H1 (cell line): ENCODE measurements around the gene OVCH2. TPM values are rescaled to one million over a fixed set of nuclear protein-coding genes. Genes with fewer than 3 reads are reported as not detected.
A peak's percentile ranks its signal among the peaks of the same experiment; 100 is the strongest.

Experiments
- CTCF ChIA-PET: fragments of 300-600 bp; sonication (Branson Sonifier 250); formaldehyde crosslinking; loops from one replicate; lab custom pipeline; 2021; ENCODE audit not compliant: partially characterized antibody; lab: Charles Lee
- POLR2A ChIA-PET: fragments of 300-600 bp; sonication (Branson Sonifier 250); formaldehyde crosslinking; loops from one replicate; lab custom pipeline; 2021; ENCODE audit warnings: inconsistent platforms; ENCODE audit not compliant: partially characterized antibody; lab: Charles Lee
- DNase-seq, 2 experiments: peaks; one replicate each; pipeline versions ENCODE4 v3.0.0 to v3.0.0-alpha.2; 2010 to 2022; ENCODE audit warnings: low spot score in 2 of 2, low read depth in 1 of 2, mixed read lengths in 1 of 2
- FAIRE-seq: peaks from 2 replicates; lab custom pipeline; 2011; peaks lifted over from hg19 to GRCh38; lab: Jason Lieb, UNC
- H2AFZ ChIP-seq: 2 replicates; pipeline ENCODE4 v1.8.1; 2012; ENCODE audit warnings: low read length, inconsistent platforms
- H2AK5ac ChIP-seq: 2 replicates; pipeline ENCODE4 v1.6.1; 2013; ENCODE audit warnings: low read depth, low read length
- H2BK120ac ChIP-seq: replicated peaks from 2 replicates; pipeline ENCODE3; 2013; ENCODE audit warnings: low read depth, low read length, inconsistent platforms
- H2BK12ac ChIP-seq: 2 replicates; pipeline ENCODE4 v1.6.1; 2013; ENCODE audit warnings: low read depth, low read length
- H2BK15ac ChIP-seq: 2 replicates; pipeline ENCODE4 v1.6.1; 2013; ENCODE audit warnings: low read length
- H2BK20ac ChIP-seq: 2 replicates; pipeline ENCODE4 v1.6.1; 2013; ENCODE audit warnings: low read length
- H2BK5ac ChIP-seq: 2 replicates; pipeline ENCODE4 v1.6.1; 2013; ENCODE audit warnings: low read depth, low read length
- H3K14ac ChIP-seq: 2 replicates; pipeline ENCODE4 v1.6.1; 2013; ENCODE audit warnings: inconsistent platforms; ENCODE audit not compliant: insufficient read length
- H3K18ac ChIP-seq: 2 replicates; pipeline ENCODE4 v1.6.1; 2013; ENCODE audit warnings: low read length; ENCODE audit errors: extremely low read depth
- H3K23ac ChIP-seq: 2 replicates; pipeline ENCODE4 v1.6.1; 2013; ENCODE audit warnings: inconsistent platforms; ENCODE audit not compliant: insufficient read length
- H3K23me2 ChIP-seq: 2 replicates; pipeline ENCODE4 v1.6.1; 2013; ENCODE audit warnings: low read depth, low read length
- H3K27ac ChIP-seq: 2 replicates; pipeline ENCODE4 v1.6.1; 2011; ENCODE audit warnings: low read depth, low read length, inconsistent platforms
- H3K27me3 ChIP-seq, 4 experiments: replicated peaks in 1 of 4; 1 replicate in 1 of 4; 2 replicates in 3 of 4; pipeline versions ENCODE4 v1.6.1 to v1.8.1; 2011 to 2013; ENCODE audit warnings: low read length in 3 of 4, mild to moderate bottlenecking in 3 of 4, inconsistent platforms in 2 of 4, mixed read lengths in 2 of 4, moderate library complexity in 1 of 4; ENCODE audit not compliant: control insufficient read depth in 3 of 4, insufficient read depth in 3 of 4; ENCODE audit errors: extremely low read depth in 1 of 4
- H3K36me3 ChIP-seq, 4 experiments: 2 replicates each; pipeline versions ENCODE4 v1.6.1 to v1.8.1; 2011 to 2013; ENCODE audit warnings: mild to moderate bottlenecking in 4 of 4, low read length in 3 of 4, moderate library complexity in 2 of 4, control low read depth in 1 of 4, inconsistent platforms in 1 of 4; ENCODE audit not compliant: insufficient read depth in 4 of 4, control insufficient read depth in 2 of 4
- H3K4ac ChIP-seq: replicated peaks from 2 replicates; pipeline ENCODE3; 2013; ENCODE audit warnings: low read length, low read depth, mixed read lengths, inconsistent platforms; ENCODE audit not compliant: insufficient read length
- H3K4me1 ChIP-seq, 4 experiments: replicated peaks in 1 of 4; 1 replicate in 1 of 4; 2 replicates in 3 of 4; pipeline versions ENCODE4 v1.6.1 to v1.8.1; 2011 to 2013; ENCODE audit warnings: low read length in 3 of 4, inconsistent platforms in 2 of 4, mixed read lengths in 1 of 4; ENCODE audit not compliant: insufficient read depth in 4 of 4, control insufficient read depth in 3 of 4
- H3K4me2 ChIP-seq, 2 experiments: 2 replicates each; pipeline versions ENCODE4 v1.6.1 to v1.8.1; 2011 to 2013; ENCODE audit warnings: low read depth in 2 of 2, low read length in 2 of 2, control low read depth in 1 of 2, inconsistent platforms in 1 of 2, mild to moderate bottlenecking in 1 of 2; ENCODE audit not compliant: insufficient read depth in 1 of 2
- H3K4me3 ChIP-seq, 4 experiments: fragments of 200-600, 300-600 bp in 1 of 4; sonication (generic), shearing (Covaris generic), sonication (Bioruptor Twin) in 1 of 4; 2 replicates each; pipeline versions ENCODE4 v1.5.1 to v1.8.1; 2011 to 2016; ENCODE audit warnings: low read length in 4 of 4, low read depth in 3 of 4, control low read depth in 2 of 4, inconsistent platforms in 2 of 4, mild to moderate bottlenecking in 2 of 4, mixed read lengths in 1 of 4, moderate library complexity in 1 of 4; ENCODE audit not compliant: insufficient read depth in 2 of 4; ENCODE audit errors: extremely low read depth in 1 of 4
- H3K56ac ChIP-seq: replicated peaks from 2 replicates; pipeline ENCODE3; 2013; ENCODE audit warnings: low read depth, mild to moderate bottlenecking, mixed read lengths, low read length, inconsistent platforms; ENCODE audit not compliant: insufficient read length
- H3K79me1 ChIP-seq: 2 replicates; pipeline ENCODE4 v1.6.1; 2013; ENCODE audit warnings: low read depth, low read length, control low read depth
- H3K79me2 ChIP-seq, 2 experiments: 2 replicates each; pipeline versions ENCODE4 v1.6.1 to v1.8.1; 2012 to 2013; ENCODE audit warnings: low read length in 2 of 2, mild to moderate bottlenecking in 2 of 2, inconsistent platforms in 1 of 2; ENCODE audit not compliant: insufficient read depth in 2 of 2, control insufficient read depth in 1 of 2
- H3K9ac ChIP-seq, 4 experiments: replicated peaks in 1 of 4; 1 replicate in 1 of 4; 2 replicates in 3 of 4; pipeline versions ENCODE4 v1.6.1 to v1.8.1; 2011 to 2013; ENCODE audit warnings: low read depth in 3 of 4, low read length in 3 of 4, control low read depth in 2 of 4, mild to moderate bottlenecking in 2 of 4, moderate library complexity in 2 of 4, inconsistent platforms in 1 of 4; ENCODE audit errors: extremely low read depth in 1 of 4
- H3K9me3 ChIP-seq, 2 experiments: 2 replicates each; pipeline versions ENCODE4 v1.6.1 to v1.8.1; 2012 to 2013; ENCODE audit warnings: mild to moderate bottlenecking in 2 of 2, moderate library complexity in 2 of 2, control low read depth in 1 of 2, inconsistent platforms in 1 of 2, low read depth in 1 of 2, low read length in 1 of 2, mixed read lengths in 1 of 2; ENCODE audit not compliant: insufficient read depth in 2 of 2
- H4K20me1 ChIP-seq, 2 experiments: replicated peaks in 1 of 2; 2 replicates each; pipeline versions ENCODE3 to v1.8.1; 2011 to 2013; ENCODE audit warnings: inconsistent platforms in 2 of 2, low read length in 2 of 2, mild to moderate bottlenecking in 1 of 2; ENCODE audit not compliant: insufficient read depth in 2 of 2, control insufficient read depth in 1 of 2
- H4K5ac ChIP-seq: 2 replicates; pipeline ENCODE4 v1.6.1; 2013; ENCODE audit warnings: low read length, low read depth, mixed read lengths, inconsistent platforms; ENCODE audit not compliant: insufficient read length
- H4K8ac ChIP-seq: 2 replicates; pipeline ENCODE4 v1.8.0; 2013; ENCODE audit warnings: mild to moderate bottlenecking, moderate library complexity, low read length, inconsistent platforms; ENCODE audit not compliant: insufficient read depth; ENCODE audit errors: extremely low read depth
- H4K91ac ChIP-seq: replicated peaks from 2 replicates; pipeline ENCODE3; 2013; ENCODE audit warnings: low read length, mixed read lengths, inconsistent platforms; ENCODE audit not compliant: insufficient read length
- BCL11A ChIP-seq, 2 experiments: IDR thresholded peaks; one replicate each; pipeline ENCODE4 v1.6.1; 2011; ENCODE audit warnings: low read depth in 2 of 2, low read length in 2 of 2, mild to moderate bottlenecking in 2 of 2
- CREB1 ChIP-seq: IDR thresholded peaks from 2 replicates; pipeline ENCODE4 v1.6.1; 2012; ENCODE audit warnings: inconsistent platforms
- CTBP2 ChIP-seq: IDR thresholded peaks from 2 replicates; pipeline ENCODE4 v1.7.0; 2011; ENCODE audit warnings: borderline replicate concordance, mild to moderate bottlenecking, moderate library complexity, mixed read lengths, low read length; ENCODE audit not compliant: insufficient read depth, insufficient read length
- EP300 ChIP-seq, 2 experiments: IDR thresholded peaks; 1 replicate in 1 of 2; 2 replicates in 1 of 2; pipeline ENCODE4 v1.6.1; 2011 to 2012; ENCODE audit warnings: low read depth in 2 of 2, low read length in 2 of 2, mild to moderate bottlenecking in 2 of 2, borderline replicate concordance in 1 of 2, inconsistent platforms in 1 of 2, moderate library complexity in 1 of 2
- GTF2F1 ChIP-seq: IDR thresholded peaks from 2 replicates; pipeline ENCODE4 v1.6.1; 2012; ENCODE audit warnings: low read depth, low read length, improper control_type of control experiment, borderline replicate concordance
- HDAC2 ChIP-seq, 2 experiments: fragments of 300-600 bp in 1 of 2; sonication (generic) in 1 of 2; IDR thresholded peaks; 2 replicates each; pipeline ENCODE4 v1.6.1; 2011 to 2012; ENCODE audit warnings: low read depth in 2 of 2, low read length in 2 of 2, mild to moderate bottlenecking in 2 of 2, moderate library complexity in 2 of 2, borderline replicate concordance in 1 of 2, inconsistent platforms in 1 of 2
- HDAC6 ChIP-seq: IDR thresholded peaks from one replicate; pipeline ENCODE4 v1.7.1; 2012; ENCODE audit warnings: low read depth, mild to moderate bottlenecking, inconsistent platforms, low read length, moderate library complexity
- SIN3A ChIP-seq, 2 experiments: IDR thresholded peaks in 1 of 2; conservative IDR thresholded peaks in 1 of 2; 2 replicates each; pipeline ENCODE4 v1.6.1; 2011 to 2012; ENCODE audit warnings: low read length in 2 of 2, improper control_type of control experiment in 1 of 2, low read depth in 1 of 2, mild to moderate bottlenecking in 1 of 2
- SIRT6 ChIP-seq: IDR thresholded peaks from one replicate; pipeline ENCODE4 v1.7.1; 2012; ENCODE audit warnings: low read length, inconsistent platforms
- SUZ12 ChIP-seq: fragments of 200-600 bp; sonication (generic); IDR thresholded peaks from 2 replicates; pipeline ENCODE4 v1.6.1; 2012; ENCODE audit warnings: mild to moderate bottlenecking, inconsistent platforms, low read length, moderate library complexity, mixed read lengths
- TAF7 ChIP-seq: optimal IDR thresholded peaks from 2 replicates; pipeline ENCODE3; 2011; ENCODE audit warnings: low read depth, mild to moderate bottlenecking, inconsistent platforms, low read length, moderate library complexity, borderline replicate concordance
- YY1 ChIP-seq: IDR thresholded peaks from 2 replicates; pipeline ENCODE4 v1.6.1; 2011; ENCODE audit warnings: low read depth, mild to moderate bottlenecking, low read length
- WGBS, 2 experiments: shearing (Covaris generic) in 1 of 2; methylation state at CpG; one replicate each; pipeline versions ENCODE4 v1.1.6 to v1.1.7; 2013 to 2015; ENCODE audit warnings: low lambda C conversion rate in 2 of 2, mixed read lengths in 2 of 2, inconsistent platforms in 1 of 2, low coverage in 1 of 2, missing lambda C conversion rate in 1 of 2; ENCODE audit not compliant: insufficient replicate concordance in 2 of 2, insufficient coverage in 1 of 2, insufficient read length in 1 of 2; ENCODE audit errors: extremely low coverage in 1 of 2, missing lambda C conversion rate in 1 of 2; 5-methylcytosine and 5-hydroxymethylcytosine counted together
- polyA plus RNA-seq, 7 experiments: library from polyadenylated mRNA; depleted of rRNA in 3 of 7; stranded (reverse) in 5 of 7; unstranded in 2 of 7; fragments of >200 nt in 5 of 7; fragments of 200-250 nt in 2 of 7; gene quantifications; 1 replicate in 5 of 7; 2 replicates in 1 of 7; 4 replicates in 1 of 7; pipeline versions ENCODE4 v1.2.1 to v1.2.3, GENCODE V29; 2011 to 2013; ENCODE audit warnings: missing spikeins in 2 of 7, mixed read lengths in 2 of 7
- total RNA-seq: library from RNA; stranded (reverse); fragmentation: NEBNext Ultra II Directional; extraction: Animal tissue kit (Norgen Biotek cat#: 25700); gene quantifications from 2 replicates; pipeline ENCODE4 v1.2.1, GENCODE V29; 2021
- TF ChIP-seq, protein P1 (sequence below): IDR thresholded peaks from 2 replicates; pipeline ENCODE4 v1.6.1; 2012; ENCODE audit warnings: inconsistent platforms

The OVCH2 gene
- total and polyA plus RNA-seq, 2 of the 8 experiments (the other 6 are each of a cell fraction or from before 2014, with no cell fraction given) = 0.03 to 1.1 TPM

DNA sequence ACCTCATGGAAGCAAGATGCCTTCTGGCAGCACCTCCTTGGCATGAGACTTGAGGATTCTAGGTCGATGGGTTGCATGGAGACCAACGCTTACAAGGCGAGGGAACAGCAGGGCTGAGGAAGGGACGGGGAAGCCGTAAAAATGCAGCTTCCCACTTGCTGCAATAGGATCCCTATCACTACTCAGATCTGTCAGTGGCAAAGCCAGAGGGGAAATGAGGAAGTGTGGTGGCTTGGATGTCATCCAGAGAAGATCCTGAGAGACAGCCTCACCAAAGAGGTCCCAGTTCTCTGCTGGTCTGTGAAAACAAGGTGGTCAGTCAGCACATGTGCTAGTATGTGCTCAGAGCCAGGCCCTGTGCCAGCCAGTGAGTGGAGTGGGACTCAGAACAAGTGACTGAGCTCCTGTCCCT lies 55.1 kb downstream of the OVCH2 start:
- H4K5ac ChIP-seq = no peak overlapping the region
- H3K9me3 ChIP-seq = no peaks in the 10 kb centered on the region
- no peak overlapping the region for H3K18ac ChIP-seq
- no peak overlapping the region for H4K91ac ChIP-seq
- H2BK5ac ChIP-seq = no peak overlapping the region
- H3K23me2 ChIP-seq = no peaks in the 10 kb centered on the region
- no peak overlapping the region for H3K9ac ChIP-seq
- H3K79me1 ChIP-seq = no peaks in the 10 kb centered on the region
- H3K4me1 ChIP-seq = no peaks in the 10 kb centered on the region
- no peaks in the 10 kb centered on the region for H3K79me2 ChIP-seq
- H3K27me3 ChIP-seq = peaks cover 0 to 1% (median 0%) of the 10 kb centered on the region in 4 experiments; a peak in 1 of 7 replicates
- no peak overlapping the region for H2BK120ac ChIP-seq
- H3K27ac ChIP-seq = no peak overlapping the region
- H3K36me3 ChIP-seq = no peaks in the 10 kb centered on the region; a peak in 2 of 8 replicates
- WGBS, 2 experiments = 91% methylated on average over 5 of the region's 5 CpGs; no CpG with 5 or more reads in 1 of the 2 experiments
- DNase-seq (no peak), FAIRE-seq (no peak)
- no peak overlapping the region for H3K4ac ChIP-seq
- H2BK20ac ChIP-seq = no peak overlapping the region
- H4K8ac ChIP-seq = 0 out of 2 replicates have a peak overlapping the region, but pooled peaks have one; percentile 7
- H2AFZ ChIP-seq = no peak overlapping the region
- H3K56ac ChIP-seq = no peak overlapping the region
- CTCF ChIA-PET = interaction anchor here (0.9 to 16.4 kb wide), 9 partner anchors 8 to 204 kb away, joined by 3 to 325 read pairs (median 4); no protein-coding TSS in a partner anchor
- no peak overlapping the region for H2BK15ac ChIP-seq
- H3K23ac ChIP-seq = no peak overlapping the region
- POLR2A ChIA-PET = no interaction called here
- H2BK12ac ChIP-seq = no peak overlapping the region; the same call in 1 of the 2 replicates
- H3K4me3 ChIP-seq = no peak overlapping the region
- H3K14ac ChIP-seq = no peak overlapping the region
- no peak overlapping the region for H2AK5ac ChIP-seq
- no peak overlapping the region for H3K4me2 ChIP-seq
- no peaks in the 10 kb centered on the region for H4K20me1 ChIP-seq
- TF ChIP-seq EP300 (IDR thresholded peaks at IDR 0.05; ENCODE audit: borderline replicate concordance in 1 of 2, low read depth in 2 of 2, low read length in 2 of 2) (no peak), BCL11A (IDR thresholded peaks at IDR 0.05; ENCODE audit: low read depth in 2 of 2, low read length in 2 of 2) (no peak), CTBP2 (no peak), SIN3A (conservative IDR thresholded peaks at IDR 0.05 in 1 of 2, IDR thresholded peaks at IDR 0.05 in 1 of 2; ENCODE audit: low read depth in 1 of 2, low read length in 2 of 2) (no peak), HDAC6 (no peak), TAF7 (no peak), SIRT6 (no peak), CREB1 (no peak), YY1 (no peak), HDAC2 (IDR thresholded peaks at IDR 0.05; ENCODE audit: borderline replicate concordance in 1 of 2, low read depth in 2 of 2, low read length in 2 of 2) (no peak), GTF2F1 (no peak), SUZ12 (no peak)
- TF ChIP-seq, protein P1, sequence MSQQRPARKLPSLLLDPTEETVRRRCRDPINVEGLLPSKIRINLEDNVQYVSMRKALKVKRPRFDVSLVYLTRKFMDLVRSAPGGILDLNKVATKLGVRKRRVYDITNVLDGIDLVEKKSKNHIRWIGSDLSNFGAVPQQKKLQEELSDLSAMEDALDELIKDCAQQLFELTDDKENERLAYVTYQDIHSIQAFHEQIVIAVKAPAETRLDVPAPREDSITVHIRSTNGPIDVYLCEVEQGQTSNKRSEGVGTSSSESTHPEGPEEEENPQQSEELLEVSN = no peak
